DND-41 (cell line): ENCODE data around the gene TMEM115.
"Not testable (repeated sequence)": the region's sequence is repeated elsewhere in the genome, so short reads cannot be mapped to it uniquely, and the experiment has no call there.

Experiments
- ATAC-seq: fragments of 200-7000 bp; cut with Tn5 transposase; 3 replicates; pipeline ENCODE4 v1.9.1; 2021; ENCODE audit warnings: low read depth; ENCODE audit not compliant: insufficient read depth
- DNase-seq: peaks from one replicate; pipeline ENCODE4 v3.0.0-alpha.2; 2020
- H2AFZ ChIP-seq: 2 replicates; pipeline ENCODE4 v1.6.0; 2012; ENCODE audit warnings: low read depth, low read length
- H3K27ac ChIP-seq: 2 replicates; pipeline ENCODE4 v1.5.1; 2012; ENCODE audit warnings: low read length, inconsistent platforms
- H3K27me3 ChIP-seq: fragments of 200-600 bp; sonication (generic); 2 replicates; pipeline ENCODE4 v1.6.0; 2012; ENCODE audit warnings: low read length, mild to moderate bottlenecking, inconsistent platforms; ENCODE audit not compliant: insufficient read depth, poor library complexity
- H3K36me3 ChIP-seq: 2 replicates; pipeline ENCODE4 v1.5.1; 2012; ENCODE audit warnings: low read length, inconsistent platforms; ENCODE audit not compliant: insufficient read depth
- H3K4me1 ChIP-seq: 2 replicates; pipeline ENCODE4 v1.5.1; 2012; ENCODE audit warnings: mild to moderate bottlenecking, low read length; ENCODE audit not compliant: insufficient read depth
- H3K4me2 ChIP-seq: 2 replicates; pipeline ENCODE4 v1.6.0; 2012; ENCODE audit warnings: mild to moderate bottlenecking, moderate library complexity, low read length, inconsistent platforms; ENCODE audit not compliant: insufficient read depth
- H3K4me3 ChIP-seq, 2 experiments: fragments of 200-600 bp in 1 of 2; shearing (Covaris generic) in 1 of 2; 2 replicates each; pipeline ENCODE4 v1.5.1; 2012 to 2016; ENCODE audit warnings: inconsistent platforms in 2 of 2, low read length in 2 of 2, mild to moderate bottlenecking in 2 of 2, low read depth in 1 of 2, moderate library complexity in 1 of 2
- H3K79me2 ChIP-seq: 2 replicates; pipeline ENCODE4 v1.6.0; 2012; ENCODE audit warnings: low read length, inconsistent platforms; ENCODE audit not compliant: insufficient read depth
- H3K9ac ChIP-seq: 2 replicates; pipeline ENCODE4 v1.6.0; 2012; ENCODE audit warnings: low read depth, mild to moderate bottlenecking, inconsistent platforms, low read length, moderate library complexity
- H3K9me3 ChIP-seq: 2 replicates; pipeline ENCODE4 v1.5.1; 2012; ENCODE audit warnings: low read length, moderate library complexity, mild to moderate bottlenecking, inconsistent platforms; ENCODE audit not compliant: insufficient read depth, severe bottlenecking
- H4K20me1 ChIP-seq: 2 replicates; pipeline ENCODE4 v1.6.0; 2012; ENCODE audit warnings: low read length; ENCODE audit not compliant: insufficient read depth
- CTCF ChIP-seq: IDR thresholded peaks from 2 replicates; pipeline ENCODE4 v1.5.1; 2012; ENCODE audit warnings: borderline replicate concordance, low read length, moderate library complexity, mild to moderate bottlenecking; ENCODE audit not compliant: poor library complexity, severe bottlenecking; ENCODE audit errors: extremely low read depth
- EZH2 ChIP-seq: IDR thresholded peaks from 3 replicates; pipeline ENCODE4 v1.6.1; 2012; ENCODE audit warnings: borderline replicate concordance, low read depth, mild to moderate bottlenecking, moderate library complexity, low read length, inconsistent platforms; ENCODE audit not compliant: severe bottlenecking

Gene TMEM115

GRCh38 chr3:50314816-50315215 lies 44.5 kb downstream of the TMEM115 start:
- no peak overlapping the region for H3K4me2 ChIP-seq
- ATAC-seq (no peak), DNase-seq (no peak)
- H4K20me1 ChIP-seq, result peaks cover 13% of the 10 kb centered on the region; the same call in 1 of the 2 replicates
- no peak overlapping the region for H3K27ac ChIP-seq
- H3K4me3 ChIP-seq, result no peak overlapping the region
- peaks cover 20% of the 10 kb centered on the region for H3K4me1 ChIP-seq
- H3K9me3 ChIP-seq, result peaks cover 2% of the 10 kb centered on the region
- H3K27me3 ChIP-seq, result no peaks in the 10 kb centered on the region
- H3K79me2 ChIP-seq, result peaks cover 13% of the 10 kb centered on the region
- no peak for TF ChIP-seq CTCF
- no peak for TF ChIP-seq EZH2
- no peak overlapping the region for H3K9ac ChIP-seq
- H2AFZ ChIP-seq, result no peak overlapping the region
- H3K36me3 ChIP-seq, result peaks cover 40% of the 10 kb centered on the region

- Histone ChIP-seq H4K20me1 (peaks cover 13% of the 10 kb centered on the region; the same call in 1 of the 2 replicates), H3K4me1 (peaks cover 15% of the 10 kb centered on the region), H3K9me3 (peaks cover 7% of the 10 kb centered on the region), H3K27me3 (no peaks in the 10 kb centered on the region), H3K79me2 (peaks cover 8% of the 10 kb centered on the region), H3K4me3 (no peak overlapping the region), H3K4me2 (no peak overlapping the region), H2AFZ (no peak overlapping the region), H3K9ac (no peak overlapping the region), H3K27ac (no peak overlapping the region), H3K36me3 (peaks cover 35% of the 10 kb centered on the region)
- ATAC-seq, result no peak
- TF ChIP-seq CTCF (no peak), EZH2 (no peak)
- no peak for DNase-seq
Measured at GRCh38 chr3:50314342-50314741, 45.0 kb downstream of the TMEM115 start.

GRCh38 chr3:50312041-50312440 lies 47.3 kb downstream of the TMEM115 start:
- peaks cover 14% of the 10 kb centered on the region for H3K36me3 ChIP-seq
- H3K4me2 ChIP-seq, H3K27ac ChIP-seq, H2AFZ ChIP-seq, H3K4me3 ChIP-seq, H3K4me1 ChIP-seq, H3K9ac ChIP-seq, DNase-seq, H3K79me2 ChIP-seq, ATAC-seq, H3K27me3 ChIP-seq, H4K20me1 ChIP-seq: not testable (repeated sequence)
- peaks cover 15% of the 10 kb centered on the region for H3K9me3 ChIP-seq
